LHCN-M2 (cell line): Measurements from ENCODE around the gene SRSF9. TPM values are rescaled to one million over a fixed set of nuclear protein-coding genes. Genes with fewer than 3 reads are reported as not detected.

Experiments used
- total RNA-seq: library from RNA; depleted of rRNA; stranded (reverse); fragments of >200 nt; gene quantifications from 2 replicates; pipeline ENCODE4 v1.2.3, GENCODE V29; 2014; rRNA removed

SRSF9 gene
- total RNA-seq, 1 experiment from 2014 or later: 170 TPM

Other genes starting within 250 kb of the SRSF9 start
- gene PXN, start 204.0 kb downstream of the SRSF9 start, total RNA-seq: 152 and 159 TPM in 2 replicates
- not detected in 2 replicates for gene RNU4-2, start 177.8 kb downstream of the SRSF9 start, total RNA-seq
- gene RNU4-1, start 176.5 kb downstream of the SRSF9 start, total RNA-seq: under 0.01 TPM in 1 of 2 replicates, not detected in the other
- gene SIRT4, start 167.4 kb downstream of the SRSF9 start, total RNA-seq: 1.6 and 2.1 TPM in 2 replicates
- not detected in 2 replicates for gene PLA2G1B, start 142.0 kb downstream of the SRSF9 start, total RNA-seq
- not detected in 2 replicates for gene MSI1, start 100.6 kb downstream of the SRSF9 start, total RNA-seq
- 378 and 392 TPM in 2 replicates for gene COX6A1, start 31.6 kb downstream of the SRSF9 start, total RNA-seq
- 52.1 and 59.5 TPM in 2 replicates for gene TRIAP1, start 23.4 kb downstream of the SRSF9 start, total RNA-seq
- gene GATC, start 23.3 kb downstream of the SRSF9 start, total RNA-seq: 24.3 TPM in 2 replicates
- 308 and 404 TPM in 2 replicates for gene DYNLL1, start 26.4 kb upstream of the SRSF9 start, total RNA-seq
- gene COQ5, start 59.4 kb upstream of the SRSF9 start, total RNA-seq: 33.5 and 33.7 TPM in 2 replicates
- 68.5 and 77.4 TPM in 2 replicates for gene RNF10, start 64.6 kb upstream of the SRSF9 start, total RNA-seq
- 33.0 and 41.6 TPM in 2 replicates for gene POP5, start 111.7 kb upstream of the SRSF9 start, total RNA-seq
- gene CABP1, start 170.9 kb upstream of the SRSF9 start, total RNA-seq: 0.45 TPM in 1 of 2 replicates, not detected in the other
- 139 and 140 TPM in 2 replicates for gene MLEC, start 217.4 kb upstream of the SRSF9 start, total RNA-seq
- 16.2 and 18.7 TPM in 2 replicates for gene UNC119B, start 240.7 kb upstream of the SRSF9 start, total RNA-seq